Retinal pigment epithelial cell (primary cell): ENCODE results near the gene PBRM1.

Experiments
- DNase-seq: peaks from one replicate; pipeline ENCODE4 v3.0.0-alpha.2; 2010; ENCODE audit warnings: low read depth
- H3K4me3 ChIP-seq: 2 replicates; pipeline ENCODE4 v1.5.1; 2011; ENCODE audit warnings: mild to moderate bottlenecking, low read length, control low read depth, moderate library complexity
- CTCF ChIP-seq: conservative IDR thresholded peaks from 2 replicates; pipeline ENCODE4 v1.5.1; 2011; ENCODE audit warnings: low read depth, low read length, control low read depth, inconsistent platforms

The PBRM1 gene

GRCh38 chr3:52703341-52703740 lies 17.6 kb upstream of the PBRM1 start:
- no peak for TF ChIP-seq CTCF
- no peak overlapping the region for H3K4me3 ChIP-seq

GRCh38 chr3:52697632-52697965 lies 11.9 kb upstream of the PBRM1 start:
- DNase-seq, result no peak
- no peak overlapping the region for H3K4me3 ChIP-seq
- TF ChIP-seq CTCF, result no peak

More at GRCh38 chr3:52703341-52703740, 17.6 kb upstream of the PBRM1 start:
- no peak for DNase-seq

- no peak overlapping the region for H3K4me3 ChIP-seq
- no peak for DNase-seq
- TF ChIP-seq CTCF, result no peak
Measured at GRCh38 chr3:52696830-52697631, 11.3 kb upstream of the PBRM1 start.

GRCh38 chr3:52695798-52696671 lies 10.3 kb upstream of the PBRM1 start:
- TF ChIP-seq CTCF, result no peak
- DNase-seq, result no peak
- no peak overlapping the region for H3K4me3 ChIP-seq

- TF ChIP-seq CTCF, result no peak
- no peak for DNase-seq
Measured at GRCh38 chr3:52694528-52695189, 8.9 kb upstream of the PBRM1 start.

GRCh38 chr3:52693071-52693470 lies 7.4 kb upstream of the PBRM1 start:
- no peak overlapping the region for H3K4me3 ChIP-seq
- no peak for DNase-seq
- TF ChIP-seq CTCF, result no peak

More at GRCh38 chr3:52694528-52695189, 8.9 kb upstream of the PBRM1 start:
- no peak overlapping the region for H3K4me3 ChIP-seq
